SK-N-SH (cell line): ENCODE results near the gene MGAT4B. TPM values are rescaled to one million over a fixed set of nuclear protein-coding genes. Genes with fewer than 3 reads are reported as not detected.

Experiments used
- CTCF ChIA-PET: fragments of 300-600, 350-600 bp; formaldehyde crosslinking; extraction: SDS; loops from one replicate; lab custom pipeline; 2021; lab: Yijun Ruan, JAX
- POLR2A ChIA-PET: fragments of 350-600 bp; sonication (Branson Sonifier 250); formaldehyde crosslinking; extraction: SDS; loops from one replicate; lab custom pipeline; 2020; ENCODE audit warnings: antibody characterized with exemption, inconsistent platforms; lab: Yijun Ruan, JAX
- DNase-seq: peaks from one replicate; pipeline ENCODE4 v3.0.0; 2012
- H2AFZ ChIP-seq: fragments of 200-600 bp; sonication (generic); 2 replicates; pipeline ENCODE4 v1.8.1; 2016; ENCODE audit warnings: antibody characterized with exemption, mild to moderate bottlenecking, low read depth
- H3F3A ChIP-seq: fragments of 200-600 bp; sonication (generic); replicated peaks from 2 replicates; pipeline ENCODE3; 2016; ENCODE audit warnings: antibody characterized with exemption, mild to moderate bottlenecking; ENCODE audit not compliant: insufficient read depth
- H3K27ac ChIP-seq, 2 experiments: fragments of 200-500 bp in 1 of 2; fragments of 200-600 bp in 1 of 2; sonication (Bioruptor generic) in 1 of 2; sonication (generic), shearing (Covaris generic) in 1 of 2; 2 replicates each; pipeline versions ENCODE4 v1.5.1 to v1.6.1; 2014 to 2016; ENCODE audit warnings: low read depth in 2 of 2, inconsistent platforms in 1 of 2, low read length in 1 of 2, mild to moderate bottlenecking in 1 of 2, mixed read lengths in 1 of 2
- H3K27me3 ChIP-seq: fragments of 200-600 bp; sonication (generic), shearing (Covaris generic); 2 replicates; pipeline ENCODE4 v1.6.1; 2016; ENCODE audit warnings: mixed run types; ENCODE audit not compliant: insufficient read depth
- H3K36me3 ChIP-seq, 2 experiments: fragments of 200-500 bp in 1 of 2; fragments of 200-600 bp in 1 of 2; sonication (Bioruptor generic) in 1 of 2; sonication (generic) in 1 of 2; replicated peaks in 1 of 2; 2 replicates each; pipeline versions ENCODE3 to v1.5.1; 2014 to 2016; ENCODE audit warnings: low read length in 1 of 2, mild to moderate bottlenecking in 1 of 2; ENCODE audit not compliant: insufficient read depth in 2 of 2, control insufficient read depth in 1 of 2
- H3K4me1 ChIP-seq, 2 experiments: fragments of 200-500 bp in 1 of 2; fragments of 200-600 bp in 1 of 2; sonication (Bioruptor generic) in 1 of 2; sonication (generic), shearing (Covaris generic) in 1 of 2; 2 replicates each; pipeline versions ENCODE4 v1.5.1 to v1.6.1; 2014 to 2016; ENCODE audit warnings: low read depth in 1 of 2, low read length in 1 of 2, mixed run types in 1 of 2; ENCODE audit not compliant: insufficient read depth in 2 of 2, control insufficient read depth in 1 of 2
- H3K4me2 ChIP-seq: fragments of 200-600 bp; sonication (generic), shearing (Covaris generic); 2 replicates; pipeline ENCODE4 v1.6.1; 2017; ENCODE audit warnings: mixed run types
- H3K4me3 ChIP-seq, 2 experiments: fragments of 200-500 bp in 1 of 2; fragments of 200-600 bp in 1 of 2; sonication (Bioruptor generic) in 1 of 2; sonication (generic), shearing (Covaris generic) in 1 of 2; 2 replicates each; pipeline versions ENCODE4 v1.5.1 to v1.8.1; 2014 to 2016; ENCODE audit warnings: low read depth in 2 of 2, inconsistent platforms in 1 of 2, low read length in 1 of 2, mild to moderate bottlenecking in 1 of 2, mixed read lengths in 1 of 2, moderate library complexity in 1 of 2
- H3K79me2 ChIP-seq: fragments of 200-600 bp; sonication (generic); 2 replicates; pipeline ENCODE4 v1.8.1; 2017; ENCODE audit warnings: mild to moderate bottlenecking; ENCODE audit not compliant: insufficient read depth
- H3K9ac ChIP-seq: fragments of 200-600 bp; sonication (generic); 2 replicates; pipeline ENCODE4 v1.6.1; 2017; ENCODE audit warnings: mixed run types
- H3K9me2 ChIP-seq: fragments of 200-600 bp; sonication (generic); 2 replicates; pipeline ENCODE4 v1.6.1; 2017; ENCODE audit warnings: mixed run types
- H3K9me3 ChIP-seq: fragments of 200-600 bp; sonication (generic); 2 replicates; pipeline ENCODE4 v1.6.1; 2017; ENCODE audit warnings: mixed run types, mild to moderate bottlenecking, moderate library complexity
- H4K20me1 ChIP-seq: fragments of 200-600 bp; sonication (generic); 2 replicates; pipeline ENCODE4 v1.6.1; 2017; ENCODE audit warnings: mild to moderate bottlenecking, mixed run types; ENCODE audit not compliant: insufficient read depth
- EP300 ChIP-seq, 2 experiments: IDR thresholded peaks; 2 replicates each; pipeline versions ENCODE4 v1.4.0 to v1.6.1; 2012; ENCODE audit warnings: borderline replicate concordance in 1 of 2, low read depth in 1 of 2, low read length in 1 of 2
- EZH2phosphoT487 ChIP-seq: fragments of 200-600 bp; sonication (generic); IDR thresholded peaks from 2 replicates; pipeline ENCODE4 v1.6.1; 2017; ENCODE audit warnings: low read depth, mixed run types, mild to moderate bottlenecking, antibody characterized with exemption, moderate library complexity, borderline replicate concordance
- GABPA ChIP-seq: IDR thresholded peaks from 2 replicates; pipeline ENCODE4 v1.4.0; 2012; ENCODE audit warnings: low read depth, mild to moderate bottlenecking
- GATA2 ChIP-seq: sonication (generic); formaldehyde crosslinking; IDR thresholded peaks from 2 replicates; pipeline ENCODE4 v1.5.0; 2020; ENCODE audit warnings: mild to moderate bottlenecking, missing genetic modification reagents
- MEF2A ChIP-seq: IDR thresholded peaks from 2 replicates; pipeline ENCODE4 v1.4.0; 2012; ENCODE audit warnings: low read depth, borderline replicate concordance
- NFIC ChIP-seq: IDR thresholded peaks from 2 replicates; pipeline ENCODE4 v1.4.0; 2012; ENCODE audit warnings: borderline replicate concordance
- RFX5 ChIP-seq: IDR thresholded peaks from 2 replicates; pipeline ENCODE4 v1.6.1; 2012; ENCODE audit warnings: mild to moderate bottlenecking, improper control_type of control experiment, low read length
- SIN3A ChIP-seq: IDR thresholded peaks from 2 replicates; pipeline ENCODE4 v1.6.1; 2012; ENCODE audit warnings: low read depth, mild to moderate bottlenecking, low read length, moderate library complexity, borderline replicate concordance
- SMC3 ChIP-seq: IDR thresholded peaks from 2 replicates; pipeline ENCODE4 v1.6.1; 2012; ENCODE audit warnings: low read depth, low read length, improper control_type of control experiment
- TAF1 ChIP-seq: IDR thresholded peaks from 2 replicates; pipeline ENCODE4 v1.6.1; 2012; ENCODE audit warnings: low read depth, mild to moderate bottlenecking, low read length, moderate library complexity, borderline replicate concordance
- TCF12 ChIP-seq: IDR thresholded peaks from 2 replicates; pipeline ENCODE4 v1.4.0; 2012
- WGBS: methylation state at CpG from one replicate; pipeline ENCODE4 v1.1.6; 2017; ENCODE audit warnings: low lambda C conversion rate; 5-methylcytosine and 5-hydroxymethylcytosine counted together
- polyA plus RNA-seq, 3 experiments: library from polyadenylated mRNA; depleted of rRNA; stranded (reverse); fragments of >200 nt; gene quantifications; 2 replicates each; pipeline ENCODE4 v1.2.3, GENCODE V29; 2012
- TF ChIP-seq, protein P1 (sequence below): IDR thresholded peaks from 2 replicates; pipeline ENCODE4 v1.4.0; 2012; ENCODE audit warnings: low read depth
- TF ChIP-seq, protein P2 (sequence below): IDR thresholded peaks from 2 replicates; pipeline ENCODE4; 2012
- TF ChIP-seq, protein P3 (sequence below): fragments of 200-600 bp; sonication (generic); IDR thresholded peaks from 2 replicates; pipeline ENCODE4 v1.6.1; 2017; ENCODE audit warnings: antibody characterized with exemption, mild to moderate bottlenecking, moderate library complexity

The MGAT4B gene
- polyA plus RNA-seq, 1 of the 3 experiments (the other 2 are of a cell fraction): 190 TPM

DNA sequence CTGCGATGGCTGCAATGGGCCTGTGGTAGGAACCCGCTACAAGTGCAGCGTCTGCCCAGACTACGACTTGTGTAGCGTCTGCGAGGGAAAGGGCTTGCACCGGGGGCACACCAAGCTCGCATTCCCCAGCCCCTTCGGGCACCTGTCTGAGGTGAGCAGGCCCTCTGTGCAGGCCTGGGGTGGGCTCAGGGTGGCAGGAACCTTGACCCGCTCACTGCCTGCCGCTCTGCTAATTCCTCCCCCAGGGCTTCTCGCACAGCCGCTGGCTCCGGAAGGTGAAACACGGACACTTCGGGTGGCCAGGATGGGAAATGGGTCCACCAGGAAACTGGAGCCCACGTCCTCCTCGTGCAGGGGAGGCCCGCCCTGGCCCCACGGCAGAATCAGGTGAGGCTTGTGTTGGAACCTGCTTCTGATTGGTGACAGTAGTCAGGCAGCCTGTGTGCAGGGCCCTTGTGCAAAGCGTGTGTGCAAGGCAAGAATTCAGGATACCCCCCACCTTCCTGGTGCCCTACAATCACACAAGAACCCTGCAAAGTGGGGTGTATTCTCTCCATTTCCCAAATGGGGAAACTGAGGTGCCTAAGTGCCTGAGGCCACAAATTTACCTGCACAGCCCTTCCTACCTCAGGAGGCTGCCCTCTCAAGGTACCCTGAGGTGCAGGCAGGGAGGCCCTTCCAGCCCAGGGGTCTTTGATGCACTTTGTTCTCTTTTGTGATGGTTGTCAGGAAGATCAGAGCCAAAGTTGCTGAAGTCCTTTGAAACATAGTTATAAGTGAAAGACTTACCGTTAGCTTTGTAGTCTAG is 17.5 kb upstream of the MGAT4B start:
- peaks cover 16% of the 10 kb centered on the region for H3F3A ChIP-seq
- 85% methylated on average over 9 of the region's 22 CpGs for WGBS
- H3K4me3 ChIP-seq: no peak overlapping the region
- H3K27me3 ChIP-seq: no peaks in the 10 kb centered on the region
- TF ChIP-seq EZH2phosphoT487: no peak
- TF ChIP-seq EP300 (IDR thresholded peaks at IDR 0.05; ENCODE audit: borderline replicate concordance in 1 of 2, low read depth in 1 of 2, low read length in 1 of 2): no peak
- TF ChIP-seq SMC3: no peak
- no peak for TF ChIP-seq NFIC
- TF ChIP-seq MEF2A: no peak
- TF ChIP-seq TAF1: no peak
- TF ChIP-seq, protein P1, sequence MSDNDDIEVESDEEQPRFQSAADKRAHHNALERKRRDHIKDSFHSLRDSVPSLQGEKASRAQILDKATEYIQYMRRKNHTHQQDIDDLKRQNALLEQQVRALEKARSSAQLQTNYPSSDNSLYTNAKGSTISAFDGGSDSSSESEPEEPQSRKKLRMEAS: no peak
- TF ChIP-seq TCF12: no peak
- no peak overlapping the region for H2AFZ ChIP-seq
- H3K9me2 ChIP-seq: no peaks in the 10 kb centered on the region
- DNase-seq: no peak
- H3K4me2 ChIP-seq: peak overlapping the region; percentile 75; the same call in 1 of the 2 replicates
- no peak overlapping the region for H3K9ac ChIP-seq
- H3K36me3 ChIP-seq: peaks cover 52 to 59% of the 10 kb centered on the region in 2 experiments
- H4K20me1 ChIP-seq: peaks cover 75% of the 10 kb centered on the region
- no peaks in the 10 kb centered on the region for H3K9me3 ChIP-seq
- H3K79me2 ChIP-seq: peaks cover 78% of the 10 kb centered on the region
- CTCF ChIA-PET: no interaction called here
- H3K27ac ChIP-seq: no peak overlapping the region
- POLR2A ChIA-PET: no interaction called here
- H3K4me1 ChIP-seq: peaks cover 22 to 27% of the 10 kb centered on the region in 2 experiments

- Histone ChIP-seq H3K36me3 (peaks cover 38 to 43% of the 10 kb centered on the region in 2 experiments), H3K9me2 (no peaks in the 10 kb centered on the region), H4K20me1 (peaks cover 65% of the 10 kb centered on the region), H3K4me2 (peak overlapping the region; percentile 75), H3F3A (peaks cover 11% of the 10 kb centered on the region), H3K27ac (peak overlapping the region in 1 of 2 experiments; percentile 56; a peak in 2 of 4 replicates), H3K4me1 (peaks cover 22 to 39% of the 10 kb centered on the region in 2 experiments), H2AFZ (no peak overlapping the region), H3K27me3 (no peaks in the 10 kb centered on the region), H3K9me3 (no peaks in the 10 kb centered on the region), H3K9ac (peak overlapping the region; percentile 97; the same call in 1 of the 2 replicates), H3K79me2 (peaks cover 70% of the 10 kb centered on the region), H3K4me3 (peak overlapping the region; percentile 97)
- ChIA-PET POLR2A (interaction anchor here (0.6 to 1.0 kb wide), 5 partner anchors 11 to 58 kb away, joined by 3 to 6 read pairs (median 3); partner anchors contain the start of gene MRNIP), CTCF (interaction anchor here (1.2 to 1.8 kb wide), 3 partner anchors 21 to 60 kb away, joined by 4 to 10 read pairs (median 7); no protein-coding TSS in a partner anchor)
- TF ChIP-seq, protein P2, sequence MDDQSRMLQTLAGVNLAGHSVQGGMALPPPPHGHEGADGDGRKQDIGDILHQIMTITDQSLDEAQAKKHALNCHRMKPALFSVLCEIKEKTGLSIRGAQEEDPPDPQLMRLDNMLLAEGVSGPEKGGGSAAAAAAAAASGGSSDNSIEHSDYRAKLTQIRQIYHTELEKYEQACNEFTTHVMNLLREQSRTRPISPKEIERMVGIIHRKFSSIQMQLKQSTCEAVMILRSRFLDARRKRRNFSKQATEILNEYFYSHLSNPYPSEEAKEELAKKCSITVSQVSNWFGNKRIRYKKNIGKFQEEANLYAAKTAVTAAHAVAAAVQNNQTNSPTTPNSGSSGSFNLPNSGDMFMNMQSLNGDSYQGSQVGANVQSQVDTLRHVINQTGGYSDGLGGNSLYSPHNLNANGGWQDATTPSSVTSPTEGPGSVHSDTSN: no peak
- TF ChIP-seq GATA2 (CRISPR knock-in tag) (no peak), SIN3A (no peak), GABPA (no peak), RFX5 (no peak), TAF1 (no peak)
- TF ChIP-seq, protein P3, sequence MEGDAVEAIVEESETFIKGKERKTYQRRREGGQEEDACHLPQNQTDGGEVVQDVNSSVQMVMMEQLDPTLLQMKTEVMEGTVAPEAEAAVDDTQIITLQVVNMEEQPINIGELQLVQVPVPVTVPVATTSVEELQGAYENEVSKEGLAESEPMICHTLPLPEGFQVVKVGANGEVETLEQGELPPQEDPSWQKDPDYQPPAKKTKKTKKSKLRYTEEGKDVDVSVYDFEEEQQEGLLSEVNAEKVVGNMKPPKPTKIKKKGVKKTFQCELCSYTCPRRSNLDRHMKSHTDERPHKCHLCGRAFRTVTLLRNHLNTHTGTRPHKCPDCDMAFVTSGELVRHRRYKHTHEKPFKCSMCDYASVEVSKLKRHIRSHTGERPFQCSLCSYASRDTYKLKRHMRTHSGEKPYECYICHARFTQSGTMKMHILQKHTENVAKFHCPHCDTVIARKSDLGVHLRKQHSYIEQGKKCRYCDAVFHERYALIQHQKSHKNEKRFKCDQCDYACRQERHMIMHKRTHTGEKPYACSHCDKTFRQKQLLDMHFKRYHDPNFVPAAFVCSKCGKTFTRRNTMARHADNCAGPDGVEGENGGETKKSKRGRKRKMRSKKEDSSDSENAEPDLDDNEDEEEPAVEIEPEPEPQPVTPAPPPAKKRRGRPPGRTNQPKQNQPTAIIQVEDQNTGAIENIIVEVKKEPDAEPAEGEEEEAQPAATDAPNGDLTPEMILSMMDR: no peak
- 58% methylated on average over 6 of the region's 8 CpGs for WGBS
- DNase-seq: no peak
These were observed 15.9 kb upstream of the MGAT4B start for GRCh38 chr5:179822444-179822990.
